Gastroesophageal sphincter (tissue), 3 donors: Measurements from ENCODE around the gene ADGRL1.

Source experiments
- POLR2A ChIP-seq, 2 donors: fragments of 450-650 bp; IDR thresholded peaks; one replicate each; pipeline ENCODE4 v1.6.1; 2017; ENCODE audit warnings: antibody characterized with exemption in 2 of 2, mild to moderate bottlenecking in 2 of 2, moderate library complexity in 1 of 2
- POLR2AphosphoS5 ChIP-seq: sonication (generic); formaldehyde crosslinking; IDR thresholded peaks from one replicate; pipeline ENCODE4 v1.6.1; 2017; ENCODE audit warnings: antibody characterized with exemption
- TF ChIP-seq, protein P1 (sequence below), 4 experiments: fragments of 200-600 bp in 2 of 4; fragments of 450-650 bp in 2 of 4; sonication (generic) in 1 of 4; IDR thresholded peaks; one replicate each; pipeline ENCODE4 v1.5.1; 2017 to 2019; ENCODE audit warnings: antibody characterized with exemption in 4 of 4, mild to moderate bottlenecking in 2 of 4, moderate library complexity in 2 of 4

DNA sequence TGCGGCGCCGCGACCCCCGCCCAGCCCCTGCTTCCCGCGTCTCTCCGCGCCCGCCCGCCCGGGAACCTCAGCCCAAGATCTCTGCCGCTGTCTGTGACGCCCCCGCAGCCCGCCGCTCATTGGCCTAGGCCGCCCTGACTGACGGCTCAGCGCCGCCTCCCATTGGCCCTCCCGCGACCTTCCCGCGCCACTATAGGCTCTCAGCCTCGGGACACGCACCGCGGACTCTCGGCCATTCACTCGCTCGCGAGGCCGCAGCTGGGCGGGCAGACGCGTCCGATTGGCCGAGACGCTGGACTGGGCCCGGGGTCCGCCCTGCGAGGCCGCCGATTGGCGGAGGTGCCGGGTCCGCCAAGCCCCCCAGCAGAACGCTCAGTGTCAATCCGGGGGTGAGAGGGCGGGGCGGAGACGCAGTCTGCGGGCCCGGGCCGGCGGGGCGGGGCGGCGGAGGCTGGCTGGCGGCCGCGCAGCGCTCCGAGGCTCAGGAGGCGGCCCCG, 88.3 kb downstream of the ADGRL1 start, which contains the start of gene PRKACA:
- TF ChIP-seq, protein P1, sequence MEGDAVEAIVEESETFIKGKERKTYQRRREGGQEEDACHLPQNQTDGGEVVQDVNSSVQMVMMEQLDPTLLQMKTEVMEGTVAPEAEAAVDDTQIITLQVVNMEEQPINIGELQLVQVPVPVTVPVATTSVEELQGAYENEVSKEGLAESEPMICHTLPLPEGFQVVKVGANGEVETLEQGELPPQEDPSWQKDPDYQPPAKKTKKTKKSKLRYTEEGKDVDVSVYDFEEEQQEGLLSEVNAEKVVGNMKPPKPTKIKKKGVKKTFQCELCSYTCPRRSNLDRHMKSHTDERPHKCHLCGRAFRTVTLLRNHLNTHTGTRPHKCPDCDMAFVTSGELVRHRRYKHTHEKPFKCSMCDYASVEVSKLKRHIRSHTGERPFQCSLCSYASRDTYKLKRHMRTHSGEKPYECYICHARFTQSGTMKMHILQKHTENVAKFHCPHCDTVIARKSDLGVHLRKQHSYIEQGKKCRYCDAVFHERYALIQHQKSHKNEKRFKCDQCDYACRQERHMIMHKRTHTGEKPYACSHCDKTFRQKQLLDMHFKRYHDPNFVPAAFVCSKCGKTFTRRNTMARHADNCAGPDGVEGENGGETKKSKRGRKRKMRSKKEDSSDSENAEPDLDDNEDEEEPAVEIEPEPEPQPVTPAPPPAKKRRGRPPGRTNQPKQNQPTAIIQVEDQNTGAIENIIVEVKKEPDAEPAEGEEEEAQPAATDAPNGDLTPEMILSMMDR (IDR thresholded peaks at IDR 0.05) = no peak
- peak; percentile 62 for TF ChIP-seq POLR2AphosphoS5
- peak; percentile 48 to 49 for TF ChIP-seq POLR2A (IDR thresholded peaks at IDR 0.05)
